Neural cell (in vitro differentiated cells): ENCODE results near the gene STX8. TPM values are rescaled to one million over a fixed set of nuclear protein-coding genes. Genes with fewer than 3 reads are reported as not detected.

Experiments
- H2AFZ ChIP-seq: fragments of 200-600, 300-800 bp; sonication (generic), shearing (Covaris generic); 2 replicates; pipeline ENCODE4 v1.6.0; 2014; ENCODE audit warnings: low read depth, mild to moderate bottlenecking, antibody characterized with exemption, low read length, moderate library complexity
- H3F3A ChIP-seq: fragments of 200-600 bp; shearing (Covaris generic); 2 replicates; pipeline ENCODE4 v1.6.1; 2016; ENCODE audit warnings: mild to moderate bottlenecking, moderate library complexity, mixed read lengths, antibody characterized with exemption, low read length; ENCODE audit not compliant: insufficient read depth, poor library complexity, severe bottlenecking
- H3K27ac ChIP-seq: fragments of 200-600, 300-800 bp; sonication (generic), shearing (Covaris generic); 2 replicates; pipeline ENCODE4 v1.5.1; 2014; ENCODE audit warnings: mild to moderate bottlenecking, low read length, moderate library complexity
- H3K27me3 ChIP-seq: fragments of 300-800, 200-600 bp; sonication (generic), shearing (Covaris generic); 2 replicates; pipeline ENCODE4 v1.6.0; 2014; ENCODE audit warnings: mild to moderate bottlenecking, low read depth, low read length, moderate library complexity; ENCODE audit not compliant: insufficient read depth
- H3K36me3 ChIP-seq: fragments of 300-800, 200-600 bp; sonication (generic), shearing (Covaris generic); 2 replicates; pipeline ENCODE4 v1.5.1; 2014; ENCODE audit warnings: mild to moderate bottlenecking, antibody characterized with exemption, low read length, moderate library complexity; ENCODE audit not compliant: insufficient read depth
- H3K4me2 ChIP-seq: fragments of 300-800, 200-600 bp; sonication (generic), shearing (Covaris generic); 2 replicates; pipeline ENCODE4 v1.6.0; 2014; ENCODE audit warnings: mild to moderate bottlenecking, low read length
- H3K4me3 ChIP-seq: fragments of 300-800, 200-600 bp; sonication (generic), shearing (Covaris generic); 2 replicates; pipeline ENCODE4 v1.5.1; 2014; ENCODE audit warnings: mild to moderate bottlenecking, low read length, moderate library complexity
- H3K79me2 ChIP-seq: fragments of 200-600 bp; shearing (Covaris generic); replicated peaks from 2 replicates; pipeline ENCODE4 v1.6.0; 2014; ENCODE audit warnings: mild to moderate bottlenecking, low read length, moderate library complexity; ENCODE audit not compliant: insufficient read depth
- H3K9ac ChIP-seq: fragments of 300-800, 200-600 bp; sonication (generic), shearing (Covaris generic); 2 replicates; pipeline ENCODE4 v1.6.1; 2016; ENCODE audit warnings: mild to moderate bottlenecking, low read length, mixed read lengths
- H3K9me2 ChIP-seq: fragments of 200-600 bp; shearing (Covaris generic); 2 replicates; pipeline ENCODE4 v1.6.1; 2016; ENCODE audit warnings: mild to moderate bottlenecking, low read length, mixed read lengths; ENCODE audit not compliant: insufficient read depth
- H3K9me3 ChIP-seq: fragments of 200-600, 300-800 bp; sonication (generic), shearing (Covaris generic); 2 replicates; pipeline ENCODE4 v1.6.1; 2016; ENCODE audit warnings: mild to moderate bottlenecking, mixed run types, low read length, moderate library complexity, mixed read lengths
- H4K20me1 ChIP-seq: fragments of 200-600 bp; shearing (Covaris generic); 2 replicates; pipeline ENCODE4 v1.6.1; 2016; ENCODE audit warnings: mild to moderate bottlenecking, mixed run types; ENCODE audit not compliant: insufficient read depth
- EP300 ChIP-seq: fragments of 450-650 bp; conservative IDR thresholded peaks from 2 replicates; pipeline ENCODE4 v1.6.1; 2014; ENCODE audit warnings: antibody characterized with exemption, mild to moderate bottlenecking, moderate library complexity; ENCODE audit not compliant: poor library complexity, severe bottlenecking
- EZH2 ChIP-seq: fragments of 200-600, 300-800 bp; shearing (Covaris generic), sonication (generic); IDR thresholded peaks from 2 replicates; pipeline ENCODE4 v1.6.1; 2014; ENCODE audit warnings: antibody characterized with exemption, low read length, borderline replicate concordance, mild to moderate bottlenecking; ENCODE audit not compliant: insufficient read depth, poor library complexity, severe bottlenecking
- MXI1 ChIP-seq: fragments of 450-650 bp; conservative IDR thresholded peaks from 2 replicates; pipeline ENCODE4 v1.6.1; 2014; ENCODE audit warnings: antibody characterized with exemption, mild to moderate bottlenecking; ENCODE audit not compliant: poor library complexity, severe bottlenecking
- POLR2AphosphoS5 ChIP-seq: IDR thresholded peaks from 2 replicates; pipeline ENCODE4 v1.6.1; 2012
- RAD21 ChIP-seq: fragments of 450-650 bp; conservative IDR thresholded peaks from 2 replicates; pipeline ENCODE4 v1.6.1; 2014; ENCODE audit warnings: antibody characterized with exemption, mild to moderate bottlenecking, moderate library complexity
- SMC3 ChIP-seq: fragments of 450-650 bp; conservative IDR thresholded peaks from 2 replicates; pipeline ENCODE4 v1.6.1; 2014; ENCODE audit warnings: antibody characterized with exemption, mild to moderate bottlenecking, moderate library complexity; ENCODE audit not compliant: poor library complexity
- TAF1 ChIP-seq: IDR thresholded peaks from 2 replicates; pipeline ENCODE4 v1.6.1; 2012; ENCODE audit warnings: low read depth
- polyA minus RNA-seq: library from RNA; depleted of rRNA, polyadenylated mRNA; stranded (reverse); fragments of >200 nt; gene quantifications from 2 replicates; pipeline ENCODE4 v1.2.3, GENCODE V29; 2014
- polyA plus RNA-seq: library from polyadenylated mRNA; depleted of rRNA; stranded (reverse); fragments of >200 nt; gene quantifications from 2 replicates; pipeline ENCODE4 v1.2.3, GENCODE V29; 2014
- TF ChIP-seq, protein P1 (sequence below): IDR thresholded peaks from 2 replicates; pipeline ENCODE4 v1.6.1; 2012; ENCODE audit warnings: borderline replicate concordance
- TF ChIP-seq, protein P2 (sequence below): fragments of 450-650 bp; IDR thresholded peaks from 2 replicates; pipeline ENCODE4 v1.5.1; 2014; ENCODE audit warnings: antibody characterized with exemption, mild to moderate bottlenecking, moderate library complexity; ENCODE audit not compliant: poor library complexity, severe bottlenecking

The STX8 gene, protein sequence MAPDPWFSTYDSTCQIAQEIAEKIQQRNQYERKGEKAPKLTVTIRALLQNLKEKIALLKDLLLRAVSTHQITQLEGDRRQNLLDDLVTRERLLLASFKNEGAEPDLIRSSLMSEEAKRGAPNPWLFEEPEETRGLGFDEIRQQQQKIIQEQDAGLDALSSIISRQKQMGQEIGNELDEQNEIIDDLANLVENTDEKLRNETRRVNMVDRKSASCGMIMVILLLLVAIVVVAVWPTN
- 78.3 and 100 TPM in 2 replicates for polyA plus RNA-seq
- polyA minus RNA-seq: 53.6 and 56.7 TPM in 2 replicates

DNA sequence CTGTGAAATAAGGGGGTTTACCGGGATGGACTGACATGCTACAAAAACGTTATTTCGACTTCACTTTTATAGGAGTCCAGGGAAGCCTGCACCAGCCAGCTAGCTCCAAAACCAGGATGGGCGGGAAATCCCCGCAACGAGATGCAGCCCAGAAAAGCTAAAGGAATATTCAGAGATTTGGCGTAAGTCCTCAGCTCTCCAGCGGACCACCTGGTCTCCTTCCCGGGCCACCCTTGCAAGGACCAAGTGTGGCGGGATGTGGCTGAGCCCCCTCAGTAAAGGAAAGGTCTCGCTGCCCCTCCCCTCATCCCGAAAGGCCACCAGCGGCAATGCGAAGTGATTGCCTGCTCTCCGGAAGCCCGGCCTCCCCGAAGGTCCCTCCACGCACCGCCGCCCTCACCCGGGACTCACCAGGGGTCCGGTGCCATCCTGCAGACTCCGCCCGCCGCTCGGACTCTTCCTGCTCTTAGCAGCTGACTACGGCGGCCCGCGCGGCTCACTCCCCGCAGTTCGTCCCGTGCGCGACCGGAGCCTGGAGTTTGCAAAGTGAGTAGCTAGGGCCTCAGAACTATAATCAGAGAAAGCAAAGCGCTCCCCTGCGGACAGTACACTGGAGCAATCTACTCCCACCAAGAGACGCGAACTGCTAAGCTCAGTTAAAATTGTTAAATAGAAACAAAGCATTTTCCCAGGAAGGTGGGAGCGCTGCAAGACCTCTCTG lies at the start of gene STX8:
Gene STX8 (minus strand): TSS at position 440 of the 721 bp plus-strand sequence. CDS start 12 bp downstream, at position 428.
- no peaks in the 10 kb centered on the region for H3K36me3 ChIP-seq
- H3K4me3 ChIP-seq: peak within 1 kb of the TSS; percentile 84
- no peak for TF ChIP-seq TAF1
- peak; percentile 32 for TF ChIP-seq MXI1
- TF ChIP-seq POLR2AphosphoS5: peak; percentile 31
- peak within 1 kb of the TSS; percentile 95 for H3K4me2 ChIP-seq
- H3K27ac ChIP-seq: no peak within 1 kb of the TSS
- H3F3A ChIP-seq: no peaks in the 10 kb centered on the region
- no peaks in the 10 kb centered on the region for H3K9me3 ChIP-seq
- peak within 1 kb of the TSS; percentile 75 for H2AFZ ChIP-seq
- H3K9ac ChIP-seq: peak within 1 kb of the TSS; percentile 70
- H4K20me1 ChIP-seq: no peaks in the 10 kb centered on the region
- no peaks in the 10 kb centered on the region for H3K27me3 ChIP-seq
- H3K9me2 ChIP-seq: no peaks in the 10 kb centered on the region
- no peaks in the 10 kb centered on the region for H3K79me2 ChIP-seq

DNA sequence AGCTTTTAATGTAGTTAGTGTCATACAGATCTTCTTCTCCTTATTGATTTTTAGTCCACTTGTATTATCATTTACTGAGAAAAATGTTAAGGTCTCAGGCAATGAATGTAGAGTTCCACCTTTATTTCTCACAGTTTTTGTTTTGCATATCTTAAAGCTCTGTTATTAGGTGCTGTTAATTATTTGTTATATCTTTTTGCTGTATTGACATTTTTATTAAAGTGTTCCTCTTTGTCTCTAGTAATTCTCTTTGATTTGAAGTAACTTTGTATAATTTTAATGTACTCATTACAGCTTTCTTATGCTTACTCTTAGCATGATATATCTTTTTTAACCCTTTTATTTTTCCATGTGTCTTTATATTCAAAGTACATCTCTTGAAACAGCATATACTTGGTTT lies 47.3 kb upstream of the STX8 start:
- Histone ChIP-seq H3K9me3 (no peaks in the 10 kb centered on the region), H3K9ac (no peak overlapping the region), H3F3A (no peaks in the 10 kb centered on the region), H3K4me2 (no peak overlapping the region), H3K4me3 (no peak overlapping the region), H3K27me3 (no peaks in the 10 kb centered on the region), H3K27ac (no peak overlapping the region), H3K79me2 (no peaks in the 10 kb centered on the region), H3K36me3 (no peaks in the 10 kb centered on the region), H3K9me2 (no peaks in the 10 kb centered on the region), H4K20me1 (no peaks in the 10 kb centered on the region), H2AFZ (no peak overlapping the region)
- no peak for TF ChIP-seq RAD21
- TF ChIP-seq MXI1: no peak
- no peak for TF ChIP-seq POLR2AphosphoS5
- no peak for TF ChIP-seq TAF1
- no peak for TF ChIP-seq EZH2
- TF ChIP-seq SMC3: no peak
- TF ChIP-seq, protein P1, sequence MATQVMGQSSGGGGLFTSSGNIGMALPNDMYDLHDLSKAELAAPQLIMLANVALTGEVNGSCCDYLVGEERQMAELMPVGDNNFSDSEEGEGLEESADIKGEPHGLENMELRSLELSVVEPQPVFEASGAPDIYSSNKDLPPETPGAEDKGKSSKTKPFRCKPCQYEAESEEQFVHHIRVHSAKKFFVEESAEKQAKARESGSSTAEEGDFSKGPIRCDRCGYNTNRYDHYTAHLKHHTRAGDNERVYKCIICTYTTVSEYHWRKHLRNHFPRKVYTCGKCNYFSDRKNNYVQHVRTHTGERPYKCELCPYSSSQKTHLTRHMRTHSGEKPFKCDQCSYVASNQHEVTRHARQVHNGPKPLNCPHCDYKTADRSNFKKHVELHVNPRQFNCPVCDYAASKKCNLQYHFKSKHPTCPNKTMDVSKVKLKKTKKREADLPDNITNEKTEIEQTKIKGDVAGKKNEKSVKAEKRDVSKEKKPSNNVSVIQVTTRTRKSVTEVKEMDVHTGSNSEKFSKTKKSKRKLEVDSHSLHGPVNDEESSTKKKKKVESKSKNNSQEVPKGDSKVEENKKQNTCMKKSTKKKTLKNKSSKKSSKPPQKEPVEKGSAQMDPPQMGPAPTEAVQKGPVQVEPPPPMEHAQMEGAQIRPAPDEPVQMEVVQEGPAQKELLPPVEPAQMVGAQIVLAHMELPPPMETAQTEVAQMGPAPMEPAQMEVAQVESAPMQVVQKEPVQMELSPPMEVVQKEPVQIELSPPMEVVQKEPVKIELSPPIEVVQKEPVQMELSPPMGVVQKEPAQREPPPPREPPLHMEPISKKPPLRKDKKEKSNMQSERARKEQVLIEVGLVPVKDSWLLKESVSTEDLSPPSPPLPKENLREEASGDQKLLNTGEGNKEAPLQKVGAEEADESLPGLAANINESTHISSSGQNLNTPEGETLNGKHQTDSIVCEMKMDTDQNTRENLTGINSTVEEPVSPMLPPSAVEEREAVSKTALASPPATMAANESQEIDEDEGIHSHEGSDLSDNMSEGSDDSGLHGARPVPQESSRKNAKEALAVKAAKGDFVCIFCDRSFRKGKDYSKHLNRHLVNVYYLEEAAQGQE: no peak
- TF ChIP-seq, protein P2, sequence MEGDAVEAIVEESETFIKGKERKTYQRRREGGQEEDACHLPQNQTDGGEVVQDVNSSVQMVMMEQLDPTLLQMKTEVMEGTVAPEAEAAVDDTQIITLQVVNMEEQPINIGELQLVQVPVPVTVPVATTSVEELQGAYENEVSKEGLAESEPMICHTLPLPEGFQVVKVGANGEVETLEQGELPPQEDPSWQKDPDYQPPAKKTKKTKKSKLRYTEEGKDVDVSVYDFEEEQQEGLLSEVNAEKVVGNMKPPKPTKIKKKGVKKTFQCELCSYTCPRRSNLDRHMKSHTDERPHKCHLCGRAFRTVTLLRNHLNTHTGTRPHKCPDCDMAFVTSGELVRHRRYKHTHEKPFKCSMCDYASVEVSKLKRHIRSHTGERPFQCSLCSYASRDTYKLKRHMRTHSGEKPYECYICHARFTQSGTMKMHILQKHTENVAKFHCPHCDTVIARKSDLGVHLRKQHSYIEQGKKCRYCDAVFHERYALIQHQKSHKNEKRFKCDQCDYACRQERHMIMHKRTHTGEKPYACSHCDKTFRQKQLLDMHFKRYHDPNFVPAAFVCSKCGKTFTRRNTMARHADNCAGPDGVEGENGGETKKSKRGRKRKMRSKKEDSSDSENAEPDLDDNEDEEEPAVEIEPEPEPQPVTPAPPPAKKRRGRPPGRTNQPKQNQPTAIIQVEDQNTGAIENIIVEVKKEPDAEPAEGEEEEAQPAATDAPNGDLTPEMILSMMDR: no peak
- no peak for TF ChIP-seq EP300
